Fibroblast of lung (primary cell): ENCODE data around the gene CCHCR1. TPM values are rescaled to one million over a fixed set of nuclear protein-coding genes. Genes with fewer than 3 reads are reported as not detected.

Experiments
- DNase-seq, 2 donors: peaks; one replicate each; pipeline versions ENCODE4 v3.0.0 to v3.0.0-alpha.2; 2010; ENCODE audit warnings: low read depth in 2 of 2
- H2AFZ ChIP-seq: 2 replicates; pipeline ENCODE4 v1.5.1; 2012; ENCODE audit warnings: low read length, control low read depth, inconsistent platforms
- H3K27ac ChIP-seq: 2 replicates; pipeline ENCODE4 v1.5.1; 2011; ENCODE audit warnings: low read length, control low read depth; ENCODE audit not compliant: insufficient read depth
- H3K27me3 ChIP-seq: 2 replicates; pipeline ENCODE4 v1.5.1; 2011; ENCODE audit warnings: mild to moderate bottlenecking, low read length; ENCODE audit not compliant: control insufficient read depth, insufficient read depth
- H3K36me3 ChIP-seq: 2 replicates; pipeline ENCODE4 v1.5.1; 2011; ENCODE audit warnings: low read length; ENCODE audit not compliant: control insufficient read depth, insufficient read depth
- H3K4me1 ChIP-seq: 2 replicates; pipeline ENCODE4 v1.5.1; 2011; ENCODE audit warnings: low read length; ENCODE audit not compliant: control insufficient read depth, insufficient read depth; ENCODE audit errors: extremely low read depth
- H3K4me2 ChIP-seq: 2 replicates; pipeline ENCODE4 v1.5.1; 2011; ENCODE audit warnings: low read length, control low read depth; ENCODE audit not compliant: insufficient read depth; ENCODE audit errors: extremely low read depth
- H3K4me3 ChIP-seq, 4 experiments: fragments of 200-600 bp in 1 of 4; sonication (generic) in 1 of 4; replicated peaks in 1 of 4; 2 replicates each; pipeline ENCODE4 v1.5.1; 2011 to 2016; ENCODE audit warnings: low read length in 4 of 4, low read depth in 3 of 4, mild to moderate bottlenecking in 3 of 4, control low read depth in 2 of 4, inconsistent platforms in 1 of 4, mixed read lengths in 1 of 4; ENCODE audit not compliant: insufficient read depth in 1 of 4; ENCODE audit errors: control extremely low read depth in 1 of 4
- H3K79me2 ChIP-seq: 2 replicates; pipeline ENCODE4 v1.5.1; 2012; ENCODE audit warnings: mild to moderate bottlenecking, low read length, inconsistent platforms; ENCODE audit not compliant: control insufficient read depth, insufficient read depth
- H3K9ac ChIP-seq: 2 replicates; pipeline ENCODE4 v1.5.1; 2011; ENCODE audit warnings: mild to moderate bottlenecking, low read length, control low read depth; ENCODE audit not compliant: insufficient read depth
- H3K9me3 ChIP-seq: 2 replicates; pipeline ENCODE4 v1.5.1; 2012; ENCODE audit warnings: low read depth, low read length; ENCODE audit not compliant: control insufficient read depth, insufficient read depth
- H4K20me1 ChIP-seq: 2 replicates; pipeline ENCODE4 v1.5.1; 2011; ENCODE audit warnings: low read length; ENCODE audit not compliant: control insufficient read depth, insufficient read depth; ENCODE audit errors: extremely low read depth
- CTCF ChIP-seq, 2 donors: IDR thresholded peaks in 1 of 2; conservative IDR thresholded peaks in 1 of 2; 1 replicate in 1 of 2; 2 replicates in 1 of 2; pipeline ENCODE4 v1.5.1; 2011 to 2012; ENCODE audit warnings: low read length in 2 of 2, control low read depth in 1 of 2, inconsistent platforms in 1 of 2, low read depth in 1 of 2, mild to moderate bottlenecking in 1 of 2
- EZH2 ChIP-seq: IDR thresholded peaks from 2 replicates; pipeline ENCODE4 v1.5.1; 2012; ENCODE audit warnings: low read length, control low read depth, mild to moderate bottlenecking; ENCODE audit errors: missing control alignments
- polyA plus RNA-seq, 2 donors: library from polyadenylated mRNA; depleted of rRNA in 1 of 2; stranded (reverse) in 1 of 2; unstranded in 1 of 2; fragments of >200 nt; gene quantifications; 2 replicates each; pipeline ENCODE4 v1.2.1, GENCODE V29; 2011 to 2012; ENCODE audit warnings: missing spikeins in 1 of 2
- total RNA-seq: library from RNA; depleted of rRNA; stranded (reverse); fragments of >200 nt; gene quantifications from 2 replicates; pipeline ENCODE4 v1.2.1, GENCODE V29; 2014

Gene CCHCR1
- total and polyA plus RNA-seq, 2 donors (not counting 1 experiment from before 2014, with no cell fraction given) = 7.4 to 19.3 TPM

DNA sequence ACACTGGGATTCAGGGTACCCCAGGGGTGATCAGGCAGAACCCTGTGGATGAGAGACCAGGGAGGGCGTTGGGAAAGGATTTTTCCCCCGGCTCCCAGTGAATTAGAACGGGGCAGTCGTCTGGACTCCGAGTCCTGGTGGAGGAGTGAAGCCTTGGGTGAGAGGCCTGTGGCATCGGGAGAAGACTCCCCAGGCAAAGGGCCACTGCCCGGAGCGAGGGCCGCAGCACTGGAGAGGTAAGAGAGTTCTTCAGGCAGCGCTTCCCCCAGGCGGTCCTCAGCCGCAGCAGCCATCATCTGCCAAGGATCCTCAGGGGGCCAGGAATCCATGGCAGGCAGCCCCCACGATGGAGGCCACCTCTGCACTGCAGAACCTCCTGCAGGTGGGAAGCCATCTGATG is 45.9 kb downstream of the CCHCR1 start:
- H4K20me1 ChIP-seq = no peaks in the 10 kb centered on the region
- H3K36me3 ChIP-seq = no peaks in the 10 kb centered on the region
- H2AFZ ChIP-seq = no peak overlapping the region
- no peak for TF ChIP-seq CTCF (conservative IDR thresholded peaks at IDR 0.05 in 1 of 2, IDR thresholded peaks at IDR 0.05 in 1 of 2; ENCODE audit: low read depth in 1 of 2, low read length in 2 of 2)
- no peak for TF ChIP-seq EZH2
- peaks cover 17% of the 10 kb centered on the region for H3K4me1 ChIP-seq
- peaks cover 20% of the 10 kb centered on the region for H3K27me3 ChIP-seq
- no peak overlapping the region for H3K27ac ChIP-seq
- H3K79me2 ChIP-seq = no peaks in the 10 kb centered on the region
- no peak overlapping the region for H3K9ac ChIP-seq
- H3K4me3 ChIP-seq = no peak overlapping the region
- H3K9me3 ChIP-seq = no peaks in the 10 kb centered on the region
- no peak overlapping the region for H3K4me2 ChIP-seq
- DNase-seq = no peak

DNA sequence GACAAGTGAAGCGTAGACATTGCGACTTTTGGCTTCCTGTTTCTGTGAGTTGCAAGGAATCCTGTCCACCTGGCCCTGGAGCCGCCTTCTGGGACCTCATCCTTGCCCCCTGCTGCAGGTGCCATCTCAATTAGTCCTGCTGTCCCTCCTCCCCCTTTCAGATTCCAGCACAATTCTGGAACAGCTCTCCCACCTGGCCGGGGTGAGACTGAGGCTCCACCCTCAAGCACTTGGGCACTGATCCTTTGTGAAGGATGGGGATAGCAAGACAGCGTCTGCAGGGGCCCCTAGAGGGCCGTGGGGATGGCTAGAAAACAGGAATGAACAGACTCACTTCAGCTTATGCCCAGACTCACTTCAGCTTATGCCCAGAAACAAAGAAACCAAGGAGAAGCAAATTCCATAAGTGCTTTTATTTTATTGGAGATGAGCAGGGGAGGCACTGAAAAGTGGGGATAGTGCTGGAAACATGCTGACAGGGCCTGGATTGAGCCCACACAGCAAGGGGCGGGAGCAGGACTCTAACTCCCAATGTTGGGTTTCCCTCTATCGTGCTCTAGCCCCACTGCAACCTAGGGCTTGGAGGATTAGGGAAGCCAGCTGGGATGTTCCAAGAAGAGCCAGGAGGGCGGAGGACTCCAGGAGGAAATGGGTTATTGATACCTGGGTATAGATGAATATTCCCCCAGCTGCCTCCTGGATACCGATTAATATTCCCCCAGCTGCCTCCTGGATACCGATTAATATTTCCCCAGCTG is 46.6 kb downstream of the CCHCR1 start:
- DNase-seq = no peak
- peaks cover 20% of the 10 kb centered on the region for H3K27me3 ChIP-seq
- H3K9me3 ChIP-seq = no peaks in the 10 kb centered on the region
- H3K4me1 ChIP-seq = peaks cover 17% of the 10 kb centered on the region
- H3K4me2 ChIP-seq = no peak overlapping the region
- no peaks in the 10 kb centered on the region for H4K20me1 ChIP-seq
- H2AFZ ChIP-seq = no peak overlapping the region
- no peak overlapping the region for H3K27ac ChIP-seq
- H3K79me2 ChIP-seq = no peaks in the 10 kb centered on the region
- H3K9ac ChIP-seq = no peak overlapping the region
- TF ChIP-seq EZH2 (no peak), CTCF (conservative IDR thresholded peaks at IDR 0.05 in 1 of 2, IDR thresholded peaks at IDR 0.05 in 1 of 2; ENCODE audit: low read depth in 1 of 2, low read length in 2 of 2) (no peak)
- H3K36me3 ChIP-seq = no peaks in the 10 kb centered on the region
- no peak overlapping the region for H3K4me3 ChIP-seq

GRCh38 chr6:31107052-31107451 is 50.5 kb downstream of the CCHCR1 start:
- H3K9me3 ChIP-seq = no peaks in the 10 kb centered on the region
- H3K9ac ChIP-seq = no peak overlapping the region
- no peak overlapping the region for H3K4me2 ChIP-seq
- peaks cover 17% of the 10 kb centered on the region for H3K27me3 ChIP-seq
- H3K4me3 ChIP-seq = no peak overlapping the region
- no peaks in the 10 kb centered on the region for H3K79me2 ChIP-seq
- no peak for DNase-seq
- no peaks in the 10 kb centered on the region for H4K20me1 ChIP-seq
- H3K36me3 ChIP-seq = no peaks in the 10 kb centered on the region
- no peak overlapping the region for H2AFZ ChIP-seq
- no peak for TF ChIP-seq EZH2
- no peak for TF ChIP-seq CTCF (conservative IDR thresholded peaks at IDR 0.05 in 1 of 2, IDR thresholded peaks at IDR 0.05 in 1 of 2; ENCODE audit: low read depth in 1 of 2, low read length in 2 of 2)
- H3K4me1 ChIP-seq = no peaks in the 10 kb centered on the region
- H3K27ac ChIP-seq = no peak overlapping the region
